Loucy (cell line): ENCODE measurements around the gene SHISA6.
"Not testable (repeated sequence)": the region's sequence is repeated elsewhere in the genome, so short reads cannot be mapped to it uniquely, and the experiment has no call there.

Experiments used
- H2AFZ ChIP-seq: fragments of 200-600 bp; sonication (generic); 2 replicates; pipeline ENCODE4 v1.6.0; 2016; ENCODE audit warnings: antibody characterized with exemption, mild to moderate bottlenecking, low read length, moderate library complexity
- H3F3A ChIP-seq: fragments of 200-600 bp; 2 replicates; pipeline ENCODE4 v1.6.0; 2016; ENCODE audit warnings: antibody characterized with exemption, low read depth, mild to moderate bottlenecking
- H3K27me3 ChIP-seq: fragments of 200-600 bp; sonication (generic); 2 replicates; pipeline ENCODE4 v1.6.1; 2014; ENCODE audit warnings: low read length, mild to moderate bottlenecking; ENCODE audit not compliant: insufficient read depth, poor library complexity, severe bottlenecking
- H3K36me3 ChIP-seq: fragments of 200-600 bp; sonication (generic); 2 replicates; pipeline ENCODE4 v1.6.1; 2016; ENCODE audit warnings: low read length; ENCODE audit not compliant: insufficient read depth
- H3K4me1 ChIP-seq: fragments of 200-600 bp; sonication (generic); 2 replicates; pipeline ENCODE4 v1.5.1; 2014; ENCODE audit warnings: low read length, mild to moderate bottlenecking; ENCODE audit not compliant: insufficient read depth, poor library complexity, severe bottlenecking
- H3K4me2 ChIP-seq: fragments of 200-600 bp; sonication (generic); 2 replicates; pipeline ENCODE4 v1.6.0; 2014; ENCODE audit warnings: antibody characterized with exemption, low read length, low read depth, mild to moderate bottlenecking; ENCODE audit not compliant: poor library complexity, severe bottlenecking
- H3K4me3 ChIP-seq: fragments of 200-600 bp; sonication (generic); 2 replicates; pipeline ENCODE4 v1.5.1; 2014; ENCODE audit warnings: low read length, mild to moderate bottlenecking, mixed read lengths; ENCODE audit not compliant: poor library complexity, severe bottlenecking
- H3K79me2 ChIP-seq: fragments of 200-600 bp; sonication (generic); 2 replicates; pipeline ENCODE4 v1.6.1; 2014; ENCODE audit warnings: low read length; ENCODE audit not compliant: insufficient read depth
- H3K9ac ChIP-seq: fragments of 200-600 bp; sonication (generic); 2 replicates; pipeline ENCODE4 v1.6.0; 2014; ENCODE audit warnings: mild to moderate bottlenecking, low read depth, low read length, moderate library complexity; ENCODE audit not compliant: poor library complexity, severe bottlenecking
- H3K9me2 ChIP-seq: fragments of 200-600 bp; sonication (generic); replicated peaks from 2 replicates; pipeline ENCODE4 v1.6.1; 2016; ENCODE audit warnings: low read depth, low read length, mixed read lengths
- H3K9me3 ChIP-seq: fragments of 200-600 bp; sonication (generic); 2 replicates; pipeline ENCODE4 v1.6.1; 2014; ENCODE audit warnings: mild to moderate bottlenecking, antibody characterized with exemption, low read length, low read depth; ENCODE audit not compliant: insufficient read depth
- H4K20me1 ChIP-seq: fragments of 200-600 bp; sonication (generic); 2 replicates; pipeline ENCODE4 v1.6.0; 2014; ENCODE audit warnings: antibody characterized with exemption, low read length, mild to moderate bottlenecking; ENCODE audit not compliant: insufficient read depth, poor library complexity, severe bottlenecking
- EZH2phosphoT487 ChIP-seq: fragments of 200-600 bp; IDR thresholded peaks from 2 replicates; pipeline ENCODE4 v1.6.1; 2018; ENCODE audit warnings: antibody characterized with exemption, mild to moderate bottlenecking, moderate library complexity, borderline replicate concordance
- TF ChIP-seq, protein P1 (sequence below): fragments of 200-600 bp; sonication (generic); conservative IDR thresholded peaks from 2 replicates; pipeline ENCODE4 v1.5.1; 2014; ENCODE audit warnings: mild to moderate bottlenecking, antibody characterized with exemption, low read length

SHISA6 gene

DNA sequence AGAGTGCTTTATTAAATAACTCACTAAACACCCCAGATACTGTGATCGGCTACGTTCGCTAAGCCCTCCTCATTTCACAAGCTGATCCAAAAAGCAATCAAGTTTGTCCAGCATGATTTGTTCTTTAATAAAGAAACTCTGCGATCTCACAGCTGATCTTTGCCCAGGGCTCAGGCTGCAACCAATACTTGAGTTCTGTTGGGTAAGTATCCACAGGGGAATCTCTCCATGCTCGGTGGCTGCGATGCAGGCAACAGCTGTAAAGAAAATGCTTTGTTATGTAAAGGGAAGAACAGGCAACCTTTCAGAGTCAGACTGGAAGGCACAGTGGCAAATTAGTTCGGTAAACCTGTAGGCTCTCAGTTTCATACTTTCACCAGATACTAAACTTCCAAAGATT lies 67.5 kb downstream of the SHISA6 start:
- TF ChIP-seq, protein P1, sequence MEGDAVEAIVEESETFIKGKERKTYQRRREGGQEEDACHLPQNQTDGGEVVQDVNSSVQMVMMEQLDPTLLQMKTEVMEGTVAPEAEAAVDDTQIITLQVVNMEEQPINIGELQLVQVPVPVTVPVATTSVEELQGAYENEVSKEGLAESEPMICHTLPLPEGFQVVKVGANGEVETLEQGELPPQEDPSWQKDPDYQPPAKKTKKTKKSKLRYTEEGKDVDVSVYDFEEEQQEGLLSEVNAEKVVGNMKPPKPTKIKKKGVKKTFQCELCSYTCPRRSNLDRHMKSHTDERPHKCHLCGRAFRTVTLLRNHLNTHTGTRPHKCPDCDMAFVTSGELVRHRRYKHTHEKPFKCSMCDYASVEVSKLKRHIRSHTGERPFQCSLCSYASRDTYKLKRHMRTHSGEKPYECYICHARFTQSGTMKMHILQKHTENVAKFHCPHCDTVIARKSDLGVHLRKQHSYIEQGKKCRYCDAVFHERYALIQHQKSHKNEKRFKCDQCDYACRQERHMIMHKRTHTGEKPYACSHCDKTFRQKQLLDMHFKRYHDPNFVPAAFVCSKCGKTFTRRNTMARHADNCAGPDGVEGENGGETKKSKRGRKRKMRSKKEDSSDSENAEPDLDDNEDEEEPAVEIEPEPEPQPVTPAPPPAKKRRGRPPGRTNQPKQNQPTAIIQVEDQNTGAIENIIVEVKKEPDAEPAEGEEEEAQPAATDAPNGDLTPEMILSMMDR = no peak
- no peak for TF ChIP-seq EZH2phosphoT487
- H3K9me2 ChIP-seq = 0 out of 2 replicates have a peak, but pooled peaks cover 6% of the 10 kb centered on the region
- no peaks in the 10 kb centered on the region; the same call in 1 of the 2 replicates for H3K9me3 ChIP-seq
- no peak overlapping the region for H2AFZ ChIP-seq
- no peak overlapping the region for H3K4me3 ChIP-seq
- no peaks in the 10 kb centered on the region for H3F3A ChIP-seq
- no peaks in the 10 kb centered on the region for H3K79me2 ChIP-seq
- no peak overlapping the region for H3K4me2 ChIP-seq
- H4K20me1 ChIP-seq = no peaks in the 10 kb centered on the region
- no peak overlapping the region for H3K9ac ChIP-seq
- no peaks in the 10 kb centered on the region for H3K27me3 ChIP-seq
- no peaks in the 10 kb centered on the region for H3K36me3 ChIP-seq
- no peaks in the 10 kb centered on the region for H3K4me1 ChIP-seq

DNA sequence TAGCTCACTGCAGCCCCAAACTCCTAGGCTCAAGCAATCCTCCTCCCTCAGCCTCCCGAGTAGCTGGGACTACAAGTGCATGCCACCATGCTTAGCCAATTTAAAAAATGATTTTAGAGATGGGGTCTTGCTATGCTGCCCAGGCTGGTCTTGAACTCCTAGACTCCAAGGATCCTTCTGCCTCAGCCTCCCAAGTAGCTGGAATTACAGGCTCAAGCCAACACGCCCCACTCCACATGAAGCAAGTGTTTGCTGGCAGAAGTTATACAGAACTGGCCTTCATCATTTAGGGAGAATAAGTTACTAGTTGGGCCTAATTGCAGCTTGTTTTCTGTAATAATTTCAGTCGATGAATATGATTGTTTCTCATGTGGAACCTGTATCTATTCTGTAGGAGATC lies 68.0 kb downstream of the SHISA6 start:
- no peaks in the 10 kb centered on the region for H3K9me3 ChIP-seq
- no peaks in the 10 kb centered on the region for H3K27me3 ChIP-seq
- H4K20me1 ChIP-seq = no peaks in the 10 kb centered on the region
- H3K4me2 ChIP-seq = no peak overlapping the region
- no peaks in the 10 kb centered on the region for H3K79me2 ChIP-seq
- no peak overlapping the region for H2AFZ ChIP-seq
- no peaks in the 10 kb centered on the region for H3F3A ChIP-seq
- no peak overlapping the region for H3K9ac ChIP-seq
- no peaks in the 10 kb centered on the region for H3K4me1 ChIP-seq
- H3K36me3 ChIP-seq = no peaks in the 10 kb centered on the region
- no peak for TF ChIP-seq EZH2phosphoT487
- TF ChIP-seq, protein P1 = no peak
- 0 out of 2 replicates have a peak, but pooled peaks cover 6% of the 10 kb centered on the region for H3K9me2 ChIP-seq
- H3K4me3 ChIP-seq = no peak overlapping the region

DNA sequence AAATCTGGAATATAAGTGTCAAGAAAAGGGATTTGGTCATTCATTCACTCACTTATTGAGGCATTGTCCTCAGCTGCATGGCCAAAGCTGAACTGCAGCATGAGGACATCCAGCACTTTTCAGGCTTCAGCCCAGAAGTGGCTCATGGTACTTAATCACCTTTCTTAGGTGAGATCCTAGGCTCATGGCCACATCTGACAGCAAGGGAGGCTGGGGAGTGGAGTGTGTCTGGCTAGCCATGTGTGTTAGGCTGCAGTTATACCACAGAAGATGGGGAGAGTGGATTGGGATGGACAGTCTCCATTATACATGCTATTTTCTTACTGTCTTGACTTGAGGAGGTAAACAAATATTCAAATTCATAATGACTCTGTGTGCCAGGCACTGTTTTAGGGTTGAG lies 68.8 kb downstream of the SHISA6 start:
- H3K79me2 ChIP-seq = no peaks in the 10 kb centered on the region
- H4K20me1 ChIP-seq = no peaks in the 10 kb centered on the region
- no peak overlapping the region for H3K4me2 ChIP-seq
- TF ChIP-seq EZH2phosphoT487 = no peak
- no peaks in the 10 kb centered on the region for H3K36me3 ChIP-seq
- 0 out of 2 replicates have a peak, but pooled peaks cover 6% of the 10 kb centered on the region for H3K9me2 ChIP-seq
- no peak overlapping the region for H3K4me3 ChIP-seq
- H3K4me1 ChIP-seq = no peaks in the 10 kb centered on the region
- no peaks in the 10 kb centered on the region for H3K27me3 ChIP-seq
- no peaks in the 10 kb centered on the region for H3F3A ChIP-seq
- H3K9ac ChIP-seq = no peak overlapping the region
- H2AFZ ChIP-seq = no peak overlapping the region
- no peaks in the 10 kb centered on the region for H3K9me3 ChIP-seq

DNA sequence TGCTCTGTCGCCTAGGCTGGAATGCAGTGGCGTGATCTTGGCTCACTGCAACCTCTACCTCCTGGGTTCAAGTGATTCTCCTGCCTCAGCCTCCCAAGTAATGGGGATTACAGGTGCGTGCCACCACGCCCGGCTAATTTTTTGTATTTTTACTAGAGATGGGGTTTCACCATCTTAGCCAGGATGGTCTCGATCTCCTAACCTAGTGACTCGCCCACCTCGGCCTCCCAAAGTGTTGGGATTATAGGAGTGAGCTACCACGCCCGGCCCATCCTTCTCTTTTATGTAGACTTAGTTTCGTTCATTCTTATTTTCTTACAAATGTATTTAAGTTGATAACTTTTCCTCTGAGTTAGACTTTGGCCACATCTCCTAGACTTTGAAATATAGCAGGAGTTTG lies 75.4 kb downstream of the SHISA6 start:
- not testable (repeated sequence) for H3K4me1 ChIP-seq, H3K9me3 ChIP-seq, H3K27me3 ChIP-seq, H4K20me1 ChIP-seq, H3F3A ChIP-seq, H3K36me3 ChIP-seq, H3K9ac ChIP-seq, H3K4me2 ChIP-seq, H2AFZ ChIP-seq, H3K9me2 ChIP-seq, H3K79me2 ChIP-seq, H3K4me3 ChIP-seq
